Right lobe of liver (tissue), 6 donors: ENCODE measurements around the gene LRRN2. TPM values are rescaled to one million over a fixed set of nuclear protein-coding genes. Genes with fewer than 3 reads are reported as not detected.
A peak's percentile ranks its signal among the peaks of the same experiment; 100 is the strongest.

Source experiments
- ATAC-seq, 4 donors: fragments of 200-7000 bp; cut with Tn5 transposase; one replicate each; pipeline ENCODE4 v1.9.1; 2020; ENCODE audit warnings: mild to moderate bottlenecking in 4 of 4, moderate library complexity in 4 of 4
- DNase-seq, 3 donors: peaks; one replicate each; pipeline ENCODE4 v3.0.0-alpha.2; 2020
- H3K27ac ChIP-seq, 3 donors: fragments of 200-600 bp; one replicate each; pipeline ENCODE4 v1.8.0; 2022
- H3K27me3 ChIP-seq, 2 donors: fragments of 200-600 bp; one replicate each; pipeline ENCODE4 v1.8.0; 2022
- H3K36me3 ChIP-seq, 4 donors: fragments of 200-600 bp; sonication (generic) in 1 of 4; one replicate each; pipeline versions ENCODE4 v1.5.1 to v1.8.0; 2017 to 2022; ENCODE audit warnings: control low read depth in 1 of 4
- H3K4me1 ChIP-seq, 4 donors: fragments of 200-600 bp; sonication (generic) in 1 of 4; one replicate each; pipeline versions ENCODE4 v1.5.1 to v1.8.0; 2017 to 2022; ENCODE audit warnings: control low read depth in 1 of 4
- H3K4me3 ChIP-seq, 3 donors: fragments of 200-600 bp; one replicate each; pipeline ENCODE4 v1.8.0; 2022
- H3K9me3 ChIP-seq, 4 donors: fragments of 200-600 bp; sonication (generic) in 1 of 4; one replicate each; pipeline versions ENCODE4 v1.5.1 to v1.8.0; 2017 to 2022; ENCODE audit warnings: control low read depth in 1 of 4
- POLR2A ChIP-seq: fragments of 450-650 bp; IDR thresholded peaks from one replicate; pipeline ENCODE4 v1.6.1; 2017; ENCODE audit warnings: antibody characterized with exemption, mild to moderate bottlenecking
- WGBS: methylation state at CpG from one replicate; pipeline ENCODE4 v1.1.6; 2018; ENCODE audit warnings: low coverage, low lambda C conversion rate; ENCODE audit not compliant: insufficient coverage; ENCODE audit errors: missing lambda C conversion rate; 5-methylcytosine and 5-hydroxymethylcytosine counted together
- intact Hi-C, 2 donors: fragments of 100-400 bp; cut with DNase I; formaldehyde crosslinking; loops; one replicate each; pipeline versions ENCODE4 v1.11.2 to v1.14.1; 2022
- total RNA-seq, 6 experiments: library from RNA; depleted of rRNA in 2 of 6; stranded (reverse); fragments of >200 nt in 2 of 6; fragmentation: NEBNext Ultra II Directional in 3 of 6; extraction: Animal tissue kit (Norgen Biotek cat#: 25700) in 3 of 6; gene quantifications; one replicate each; pipeline versions ENCODE4 v1.1.0 to v1.2.4, GENCODE V29; 2016 to 2023
- TF ChIP-seq, protein P1 (sequence below), 4 donors: fragments of 200-600 bp in 3 of 4; fragments of 450-650 bp in 1 of 4; IDR thresholded peaks; one replicate each; pipeline versions ENCODE4 v1.5.1 to v1.8.0; 2016 to 2022; ENCODE audit warnings: antibody characterized with exemption in 4 of 4, mild to moderate bottlenecking in 2 of 4
- donor health status: DM: no; HTN: yes; CAD: no.
- donor health status: DM: no; HTN: no; CAD: no.
- donor health status: DM: no; HTN: no; CAD: no.
- donor health status: DM: no; HTN: yes; CAD: no.
- donor health status: DM: no; HTN: yes; CAD: no.

The LRRN2 gene
- total RNA-seq, 6 experiments from 2014 or later, result 0.07 to 0.78 (median 0.25) TPM

DNA sequence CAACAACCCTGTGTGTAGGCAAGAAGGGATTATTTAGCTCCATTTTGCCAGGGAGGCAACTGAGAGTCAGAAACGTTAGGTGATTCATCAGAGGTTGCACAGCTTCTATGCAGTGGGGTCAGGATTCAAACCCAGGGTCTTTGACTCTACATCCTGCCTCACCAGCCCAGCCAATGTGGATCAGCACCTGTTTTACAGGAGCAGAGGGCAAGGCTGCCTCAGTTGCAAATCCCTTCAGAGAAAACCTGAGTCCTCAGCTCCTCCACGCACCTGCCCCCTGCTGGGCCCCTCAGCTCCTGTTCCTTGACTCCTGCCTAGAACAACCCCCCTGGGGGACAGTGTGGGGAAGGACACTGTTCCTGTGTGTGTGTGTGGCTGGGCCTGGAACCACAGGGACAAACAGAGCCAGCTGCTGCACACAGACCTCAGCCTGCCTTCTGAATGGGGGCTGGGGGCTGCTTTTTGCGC is 61.6 kb downstream of the LRRN2 start:
- Histone ChIP-seq H3K27me3 (no peaks in the 10 kb centered on the region), H3K4me3 (no peak overlapping the region), H3K9me3 (no peaks in the 10 kb centered on the region), H3K36me3 (no peaks in the 10 kb centered on the region), H3K4me1 (no peaks in the 10 kb centered on the region), H3K27ac (no peak overlapping the region)
- no peak for DNase-seq
- WGBS, result no CpG with 5 or more reads among the region's 3 CpGs
- intact Hi-C loops, result no loop called here
- no peak for TF ChIP-seq POLR2A
- TF ChIP-seq, protein P1, sequence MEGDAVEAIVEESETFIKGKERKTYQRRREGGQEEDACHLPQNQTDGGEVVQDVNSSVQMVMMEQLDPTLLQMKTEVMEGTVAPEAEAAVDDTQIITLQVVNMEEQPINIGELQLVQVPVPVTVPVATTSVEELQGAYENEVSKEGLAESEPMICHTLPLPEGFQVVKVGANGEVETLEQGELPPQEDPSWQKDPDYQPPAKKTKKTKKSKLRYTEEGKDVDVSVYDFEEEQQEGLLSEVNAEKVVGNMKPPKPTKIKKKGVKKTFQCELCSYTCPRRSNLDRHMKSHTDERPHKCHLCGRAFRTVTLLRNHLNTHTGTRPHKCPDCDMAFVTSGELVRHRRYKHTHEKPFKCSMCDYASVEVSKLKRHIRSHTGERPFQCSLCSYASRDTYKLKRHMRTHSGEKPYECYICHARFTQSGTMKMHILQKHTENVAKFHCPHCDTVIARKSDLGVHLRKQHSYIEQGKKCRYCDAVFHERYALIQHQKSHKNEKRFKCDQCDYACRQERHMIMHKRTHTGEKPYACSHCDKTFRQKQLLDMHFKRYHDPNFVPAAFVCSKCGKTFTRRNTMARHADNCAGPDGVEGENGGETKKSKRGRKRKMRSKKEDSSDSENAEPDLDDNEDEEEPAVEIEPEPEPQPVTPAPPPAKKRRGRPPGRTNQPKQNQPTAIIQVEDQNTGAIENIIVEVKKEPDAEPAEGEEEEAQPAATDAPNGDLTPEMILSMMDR (IDR thresholded peaks at IDR 0.05), result peak in 1 of 4 donors; percentile 7
- ATAC-seq, result peak in 1 of 4 donors; percentile 29

DNA sequence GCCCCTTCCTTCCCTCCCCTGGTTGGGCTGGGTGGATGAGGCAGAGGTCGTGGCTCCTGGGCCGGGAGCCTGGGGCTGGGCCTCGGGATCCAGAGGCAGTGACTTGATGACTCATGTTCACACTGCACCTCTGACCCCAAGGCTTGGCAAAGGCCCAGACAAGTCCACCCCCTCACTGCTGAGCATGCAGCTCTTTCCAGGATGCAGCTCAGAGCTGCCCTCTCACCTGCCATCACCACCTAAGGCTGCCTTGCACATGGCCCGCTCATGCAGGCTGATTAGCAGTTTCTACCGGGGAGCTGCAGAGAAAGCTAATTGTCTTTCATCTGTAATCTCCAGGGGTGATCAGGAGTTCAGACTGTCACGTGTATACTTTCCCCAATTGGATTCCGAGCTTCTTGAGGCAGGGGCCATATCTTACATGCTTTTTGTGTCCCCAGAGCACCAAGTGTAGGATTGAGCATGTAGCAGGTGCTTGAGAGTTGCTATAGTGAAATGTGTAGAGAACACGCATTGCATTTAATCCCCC is 62.1 kb downstream of the LRRN2 start:
- Histone ChIP-seq H3K4me1 (no peaks in the 10 kb centered on the region), H3K27ac (no peak overlapping the region), H3K4me3 (no peak overlapping the region), H3K27me3 (no peaks in the 10 kb centered on the region), H3K9me3 (no peaks in the 10 kb centered on the region), H3K36me3 (no peaks in the 10 kb centered on the region)
- peak; percentile 44 to 96 (median 48) for ATAC-seq
- intact Hi-C loops, result no loop called here
- DNase-seq, result peak in 1 of 3 donors; percentile 83
- TF ChIP-seq, protein P1 (IDR thresholded peaks at IDR 0.05), result no peak
- TF ChIP-seq POLR2A, result no peak
- 28% methylated on average over 6 of the region's 8 CpGs for WGBS

DNA sequence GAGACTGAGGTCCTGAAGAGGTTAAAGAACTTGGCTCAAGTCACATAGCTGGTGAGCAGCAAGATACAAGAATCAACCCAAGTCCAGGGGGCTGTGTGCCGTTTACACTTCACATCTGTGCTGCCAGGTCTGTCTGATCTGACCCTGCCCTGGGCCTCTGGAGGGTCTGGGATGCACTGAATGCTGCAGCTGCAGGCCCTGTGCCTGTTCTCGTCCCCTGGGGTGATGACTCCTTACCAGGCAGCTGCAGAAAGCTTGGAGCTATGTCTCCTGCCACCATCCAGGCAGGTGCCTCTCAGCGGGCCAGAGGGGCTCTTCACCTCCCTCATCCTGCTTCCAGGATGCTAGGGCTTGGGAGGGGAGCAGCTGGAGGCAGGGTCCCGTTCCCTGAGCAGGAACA is 63.5 kb downstream of the LRRN2 start:
- Histone ChIP-seq H3K4me1 (no peaks in the 10 kb centered on the region), H3K36me3 (no peaks in the 10 kb centered on the region), H3K4me3 (no peak overlapping the region), H3K27me3 (no peaks in the 10 kb centered on the region), H3K9me3 (no peaks in the 10 kb centered on the region), H3K27ac (no peak overlapping the region)
- DNase-seq (no peak), ATAC-seq (no peak)
- intact Hi-C loops, result no loop called here
- TF ChIP-seq POLR2A, result no peak
- TF ChIP-seq, protein P1 (IDR thresholded peaks at IDR 0.05), result no peak
- no CpG with 5 or more reads among the region's 4 CpGs for WGBS

DNA sequence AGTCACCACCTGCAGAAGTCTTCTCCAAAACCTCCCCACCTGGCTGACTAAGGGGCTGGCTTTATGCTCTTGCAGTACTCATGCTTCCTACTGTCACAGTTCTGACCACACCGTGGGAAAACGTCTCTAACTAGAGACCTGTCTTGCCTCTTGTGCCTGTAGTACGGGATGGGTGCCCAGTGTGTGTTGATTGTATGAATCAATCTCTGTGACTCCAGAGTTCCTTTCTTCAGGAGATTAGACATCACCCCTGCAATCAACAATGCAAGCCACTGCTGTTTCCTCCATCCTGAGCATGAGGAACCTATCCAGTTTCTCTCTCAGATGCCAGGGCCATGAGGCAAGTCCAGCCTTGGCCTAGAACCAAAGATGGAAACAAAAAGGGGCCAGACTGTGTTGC is 64.1 kb downstream of the LRRN2 start:
- TF ChIP-seq, protein P1 (IDR thresholded peaks at IDR 0.05), result no peak
- no peak for TF ChIP-seq POLR2A
- Histone ChIP-seq H3K9me3 (no peaks in the 10 kb centered on the region), H3K36me3 (no peaks in the 10 kb centered on the region), H3K4me3 (no peak overlapping the region), H3K27ac (no peak overlapping the region), H3K27me3 (no peaks in the 10 kb centered on the region), H3K4me1 (no peaks in the 10 kb centered on the region)
- ATAC-seq (no peak), DNase-seq (no peak)
- intact Hi-C loops, result no loop called here
- 64% methylated on average over 3 of the region's 3 CpGs for WGBS
